GM23338 (cell line): ENCODE data around the gene FAM221A. TPM values are rescaled to one million over a fixed set of nuclear protein-coding genes. Genes with fewer than 3 reads are reported as not detected.

Source experiments
- ATAC-seq: fragments of 200-7000 bp; cut with Tn5 transposase; 3 replicates; pipeline ENCODE4 v1.9.1; 2020
- DNase-seq: peaks from one replicate; pipeline ENCODE4 v3.0.0-alpha.2; 2015; ENCODE audit warnings: low spot score
- H2AFZ ChIP-seq: fragments of 200-600 bp; sonication (generic); 2 replicates; pipeline ENCODE4 v1.8.0; 2016; ENCODE audit warnings: antibody characterized with exemption, mild to moderate bottlenecking, moderate library complexity
- H3F3A ChIP-seq: fragments of 200-600 bp; sonication (generic); replicated peaks from 2 replicates; pipeline ENCODE4 v1.8.0; 2017; ENCODE audit warnings: antibody characterized with exemption, mixed run types, low read depth
- H3K27ac ChIP-seq: fragments of 200-600 bp; sonication (generic); 2 replicates; pipeline ENCODE4 v1.6.1; 2016; ENCODE audit warnings: low read depth
- H3K27me3 ChIP-seq: fragments of 200-600 bp; sonication (generic); 2 replicates; pipeline ENCODE4 v1.8.0; 2016; ENCODE audit warnings: mild to moderate bottlenecking, mixed run types, moderate library complexity; ENCODE audit not compliant: insufficient read depth
- H3K36me3 ChIP-seq: fragments of 200-600 bp; sonication (generic); 2 replicates; pipeline ENCODE4 v1.8.0; 2016; ENCODE audit warnings: mild to moderate bottlenecking; ENCODE audit not compliant: insufficient read depth
- H3K4me1 ChIP-seq: fragments of 200-600 bp; sonication (generic); 2 replicates; pipeline ENCODE4 v1.8.0; 2016; ENCODE audit warnings: mild to moderate bottlenecking, moderate library complexity; ENCODE audit not compliant: insufficient read depth
- H3K4me2 ChIP-seq: fragments of 200-600 bp; sonication (generic); 2 replicates; pipeline ENCODE4 v1.7.1; 2017; ENCODE audit warnings: mixed run types
- H3K4me3 ChIP-seq: fragments of 200-600 bp; sonication (generic); 2 replicates; pipeline ENCODE4 v1.6.1; 2016; ENCODE audit warnings: mixed run types
- H3K79me2 ChIP-seq: fragments of 200-600 bp; sonication (generic); replicated peaks from 2 replicates; pipeline ENCODE4 v1.8.0; 2017; ENCODE audit warnings: mild to moderate bottlenecking; ENCODE audit not compliant: insufficient read depth
- H3K9me2 ChIP-seq: fragments of 200-600 bp; sonication (generic); 2 replicates; pipeline ENCODE4 v1.8.0; 2017; ENCODE audit not compliant: insufficient read depth
- H4K20me1 ChIP-seq: fragments of 200-600 bp; sonication (generic); replicated peaks from 2 replicates; pipeline ENCODE4 v1.8.0; 2017; ENCODE audit warnings: mild to moderate bottlenecking; ENCODE audit not compliant: insufficient read depth
- H3K27ac Mint-ChIP-seq: 2 replicates; pipeline ENCODE4 v1.8.0; 2020; ENCODE audit warnings: inconsistent platforms, mild to moderate bottlenecking, moderate library complexity, mixed read lengths
- H3K27me3 Mint-ChIP-seq: 3 replicates; pipeline ENCODE4 v1.8.0; 2022; ENCODE audit warnings: low read depth, mild to moderate bottlenecking, moderate library complexity, mixed read lengths, inconsistent platforms; ENCODE audit not compliant: insufficient read depth, poor library complexity
- H3K36me3 Mint-ChIP-seq: 3 replicates; pipeline ENCODE4 v1.8.0; 2021; ENCODE audit warnings: low read depth, mild to moderate bottlenecking, inconsistent platforms, moderate library complexity, mixed read lengths
- H3K4me1 Mint-ChIP-seq: 3 replicates; pipeline ENCODE4 v1.8.0; 2020; ENCODE audit warnings: mild to moderate bottlenecking, inconsistent platforms, mixed read lengths
- H3K4me3 Mint-ChIP-seq: 3 replicates; pipeline ENCODE4 v1.8.0; 2021; ENCODE audit warnings: moderate library complexity, mild to moderate bottlenecking, inconsistent platforms, mixed read lengths
- H3K9me3 Mint-ChIP-seq: 3 replicates; pipeline ENCODE4 v1.8.0; 2020; ENCODE audit warnings: moderate library complexity, mild to moderate bottlenecking, inconsistent platforms, mixed read lengths
- CREB1 ChIP-seq: fragments of 250-450 bp; sonication (Bioruptor Pico); IDR thresholded peaks from 2 replicates; pipeline ENCODE4 v1.5.0; 2020; ENCODE audit warnings: low read depth, mild to moderate bottlenecking, moderate library complexity
- CTCF ChIP-seq, 2 experiments: fragments of 200-600 bp in 1 of 2; sonication (generic) in 1 of 2; conservative IDR thresholded peaks; 2 replicates each; pipeline versions ENCODE4 v1.5.1 to v1.6.1; 2016 to 2017; ENCODE audit warnings: antibody characterized with exemption in 2 of 2, low read depth in 2 of 2, mild to moderate bottlenecking in 2 of 2, moderate library complexity in 1 of 2
- EZH2 ChIP-seq: fragments of 200-600 bp; sonication (generic); IDR thresholded peaks from one replicate; pipeline ENCODE4 v1.8.0; 2017; ENCODE audit warnings: antibody characterized with exemption, mild to moderate bottlenecking, low read depth; ENCODE audit not compliant: unreplicated experiment
- EZH2phosphoT487 ChIP-seq: fragments of 200-600 bp; sonication (generic); IDR thresholded peaks from one replicate; pipeline ENCODE4 v1.8.1; 2018; ENCODE audit warnings: antibody characterized with exemption; ENCODE audit not compliant: unreplicated experiment
- JUNB ChIP-seq: IDR thresholded peaks from one replicate; pipeline ENCODE4 v1.6.1; 2016; ENCODE audit warnings: antibody characterized with exemption; ENCODE audit not compliant: unreplicated experiment
- NANOG ChIP-seq: IDR thresholded peaks from 2 replicates; pipeline ENCODE4 v1.6.1; 2016; ENCODE audit warnings: antibody characterized with exemption, borderline replicate concordance
- POLR2AphosphoS5 ChIP-seq: IDR thresholded peaks from 2 replicates; pipeline ENCODE4 v1.6.1; 2016; ENCODE audit warnings: antibody characterized with exemption, low read depth
- STAT1 ChIP-seq: IDR thresholded peaks from one replicate; pipeline ENCODE4 v1.6.1; 2016; ENCODE audit warnings: antibody characterized with exemption; ENCODE audit not compliant: unreplicated experiment
- ZNF114 ChIP-seq: fragments of 250-450 bp; sonication (Bioruptor Pico); IDR thresholded peaks from 2 replicates; pipeline ENCODE4 v1.5.0; 2020; ENCODE audit warnings: mild to moderate bottlenecking, moderate library complexity
- ZNF331 ChIP-seq: fragments of 250-450 bp; sonication (Bioruptor Pico); IDR thresholded peaks from 2 replicates; pipeline ENCODE4 v1.5.0; 2020; ENCODE audit warnings: low read depth, mild to moderate bottlenecking, moderate library complexity
- polyA plus RNA-seq: library from polyadenylated mRNA; unstranded; fragments of >200 nt; fragmentation: Nextera tagmentation; extraction: Ambion mirVana; gene quantifications from 2 replicates; pipeline ENCODE4 v1.2.1, GENCODE V29; 2016
- total RNA-seq: library from RNA; depleted of rRNA; stranded (reverse); fragments of >200 nt; shearing (Covaris generic); gene quantifications from 2 replicates; pipeline ENCODE4 v1.2.3, GENCODE V29; 2014
- TF ChIP-seq, protein P1 (sequence below): fragments of 250-450 bp; sonication (Bioruptor Pico); IDR thresholded peaks from 2 replicates; pipeline ENCODE4 v1.5.0; 2020; ENCODE audit warnings: mild to moderate bottlenecking, moderate library complexity
- TF ChIP-seq, protein P2 (sequence below): IDR thresholded peaks from one replicate; pipeline ENCODE4 v1.6.1; 2018; ENCODE audit warnings: antibody characterized with exemption; ENCODE audit not compliant: unreplicated experiment
- TF ChIP-seq, protein P3 (sequence below): IDR thresholded peaks from 2 replicates; pipeline ENCODE4 v1.6.1; 2016; ENCODE audit warnings: antibody characterized with exemption

FAM221A gene
- total and polyA plus RNA-seq, 2 experiments from 2014 or later, result 31.4 to 35.7 TPM

- Histone ChIP-seq H3F3A (no peaks in the 10 kb centered on the region), H3K27ac (no peak overlapping the region), H3K36me3 (peaks cover 31% of the 10 kb centered on the region), H3K4me1 (peaks cover 6% of the 10 kb centered on the region; the same call in 1 of the 2 replicates), H2AFZ (no peak overlapping the region), H3K4me2 (no peak overlapping the region), H3K9me2 (no peaks in the 10 kb centered on the region), H3K27me3 (no peaks in the 10 kb centered on the region), H3K79me2 (peaks cover 69% of the 10 kb centered on the region), H3K4me3 (no peak overlapping the region), H4K20me1 (peaks cover 16% of the 10 kb centered on the region; the same call in 1 of the 2 replicates)
- Mint-ChIP-seq H3K9me3 (no peaks in the 10 kb centered on the region), H3K4me1 (peaks cover 12% of the 10 kb centered on the region), H3K4me3 (no peak overlapping the region), H3K27ac (no peak overlapping the region), H3K36me3 (peaks cover 68% of the 10 kb centered on the region), H3K27me3 (peaks cover 1% of the 10 kb centered on the region)
- no peak for ATAC-seq
- TF ChIP-seq EZH2 (no peak), STAT1 (no peak), CTCF (conservative IDR thresholded peaks at IDR 0.05; ENCODE audit: low read depth in 2 of 2) (no peak), JUNB (no peak), EZH2phosphoT487 (no peak), POLR2AphosphoS5 (no peak), CREB1 (CRISPR knock-in tag) (no peak), NANOG (no peak), ZNF331 (CRISPR knock-in tag) (no peak), ZNF114 (CRISPR knock-in tag) (no peak)
- TF ChIP-seq, protein P1, sequence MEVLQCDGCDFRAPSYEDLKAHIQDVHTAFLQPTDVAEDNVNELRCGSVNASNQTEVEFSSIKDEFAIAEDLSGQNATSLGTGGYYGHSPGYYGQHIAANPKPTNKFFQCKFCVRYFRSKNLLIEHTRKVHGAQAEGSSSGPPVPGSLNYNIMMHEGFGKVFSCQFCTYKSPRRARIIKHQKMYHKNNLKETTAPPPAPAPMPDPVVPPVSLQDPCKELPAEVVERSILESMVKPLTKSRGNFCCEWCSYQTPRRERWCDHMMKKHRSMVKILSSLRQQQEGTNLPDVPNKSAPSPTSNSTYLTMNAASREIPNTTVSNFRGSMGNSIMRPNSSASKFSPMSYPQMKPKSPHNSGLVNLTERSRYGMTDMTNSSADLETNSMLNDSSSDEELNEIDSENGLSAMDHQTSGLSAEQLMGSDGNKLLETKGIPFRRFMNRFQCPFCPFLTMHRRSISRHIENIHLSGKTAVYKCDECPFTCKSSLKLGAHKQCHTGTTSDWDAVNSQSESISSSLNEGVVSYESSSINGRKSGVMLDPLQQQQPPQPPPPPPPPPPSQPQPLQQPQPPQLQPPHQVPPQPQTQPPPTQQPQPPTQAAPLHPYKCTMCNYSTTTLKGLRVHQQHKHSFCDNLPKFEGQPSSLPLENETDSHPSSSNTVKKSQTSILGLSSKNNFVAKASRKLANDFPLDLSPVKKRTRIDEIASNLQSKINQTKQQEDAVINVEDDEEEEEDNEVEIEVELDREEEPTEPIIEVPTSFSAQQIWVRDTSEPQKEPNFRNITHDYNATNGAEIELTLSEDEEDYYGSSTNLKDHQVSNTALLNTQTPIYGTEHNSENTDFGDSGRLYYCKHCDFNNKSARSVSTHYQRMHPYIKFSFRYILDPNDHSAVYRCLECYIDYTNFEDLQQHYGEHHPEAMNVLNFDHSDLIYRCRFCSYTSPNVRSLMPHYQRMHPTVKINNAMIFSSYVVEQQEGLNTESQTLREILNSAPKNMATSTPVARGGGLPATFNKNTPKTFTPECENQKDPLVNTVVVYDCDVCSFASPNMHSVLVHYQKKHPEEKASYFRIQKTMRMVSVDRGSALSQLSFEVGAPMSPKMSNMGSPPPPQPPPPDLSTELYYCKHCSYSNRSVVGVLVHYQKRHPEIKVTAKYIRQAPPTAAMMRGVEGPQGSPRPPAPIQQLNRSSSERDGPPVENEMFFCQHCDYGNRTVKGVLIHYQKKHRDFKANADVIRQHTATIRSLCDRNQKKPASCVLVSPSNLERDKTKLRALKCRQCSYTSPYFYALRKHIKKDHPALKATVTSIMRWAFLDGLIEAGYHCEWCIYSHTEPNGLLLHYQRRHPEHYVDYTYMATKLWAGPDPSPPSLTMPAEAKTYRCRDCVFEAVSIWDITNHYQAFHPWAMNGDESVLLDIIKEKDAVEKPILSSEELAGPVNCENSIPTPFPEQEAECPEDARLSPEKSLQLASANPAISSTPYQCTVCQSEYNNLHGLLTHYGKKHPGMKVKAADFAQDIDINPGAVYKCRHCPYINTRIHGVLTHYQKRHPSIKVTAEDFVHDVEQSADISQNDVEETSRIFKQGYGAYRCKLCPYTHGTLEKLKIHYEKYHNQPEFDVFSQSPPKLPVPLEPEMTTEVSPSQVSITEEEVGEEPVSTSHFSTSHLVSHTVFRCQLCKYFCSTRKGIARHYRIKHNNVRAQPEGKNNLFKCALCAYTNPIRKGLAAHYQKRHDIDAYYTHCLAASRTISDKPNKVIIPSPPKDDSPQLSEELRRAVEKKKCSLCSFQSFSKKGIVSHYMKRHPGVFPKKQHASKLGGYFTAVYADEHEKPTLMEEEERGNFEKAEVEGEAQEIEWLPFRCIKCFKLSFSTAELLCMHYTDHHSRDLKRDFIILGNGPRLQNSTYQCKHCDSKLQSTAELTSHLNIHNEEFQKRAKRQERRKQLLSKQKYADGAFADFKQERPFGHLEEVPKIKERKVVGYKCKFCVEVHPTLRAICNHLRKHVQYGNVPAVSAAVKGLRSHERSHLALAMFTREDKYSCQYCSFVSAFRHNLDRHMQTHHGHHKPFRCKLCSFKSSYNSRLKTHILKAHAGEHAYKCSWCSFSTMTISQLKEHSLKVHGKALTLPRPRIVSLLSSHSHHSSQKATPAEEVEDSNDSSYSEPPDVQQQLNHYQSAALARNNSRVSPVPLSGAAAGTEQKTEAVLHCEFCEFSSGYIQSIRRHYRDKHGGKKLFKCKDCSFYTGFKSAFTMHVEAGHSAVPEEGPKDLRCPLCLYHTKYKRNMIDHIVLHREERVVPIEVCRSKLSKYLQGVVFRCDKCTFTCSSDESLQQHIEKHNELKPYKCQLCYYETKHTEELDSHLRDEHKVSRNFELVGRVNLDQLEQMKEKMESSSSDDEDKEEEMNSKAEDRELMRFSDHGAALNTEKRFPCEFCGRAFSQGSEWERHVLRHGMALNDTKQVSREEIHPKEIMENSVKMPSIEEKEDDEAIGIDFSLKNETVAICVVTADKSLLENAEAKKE, result no peak
- TF ChIP-seq, protein P2, sequence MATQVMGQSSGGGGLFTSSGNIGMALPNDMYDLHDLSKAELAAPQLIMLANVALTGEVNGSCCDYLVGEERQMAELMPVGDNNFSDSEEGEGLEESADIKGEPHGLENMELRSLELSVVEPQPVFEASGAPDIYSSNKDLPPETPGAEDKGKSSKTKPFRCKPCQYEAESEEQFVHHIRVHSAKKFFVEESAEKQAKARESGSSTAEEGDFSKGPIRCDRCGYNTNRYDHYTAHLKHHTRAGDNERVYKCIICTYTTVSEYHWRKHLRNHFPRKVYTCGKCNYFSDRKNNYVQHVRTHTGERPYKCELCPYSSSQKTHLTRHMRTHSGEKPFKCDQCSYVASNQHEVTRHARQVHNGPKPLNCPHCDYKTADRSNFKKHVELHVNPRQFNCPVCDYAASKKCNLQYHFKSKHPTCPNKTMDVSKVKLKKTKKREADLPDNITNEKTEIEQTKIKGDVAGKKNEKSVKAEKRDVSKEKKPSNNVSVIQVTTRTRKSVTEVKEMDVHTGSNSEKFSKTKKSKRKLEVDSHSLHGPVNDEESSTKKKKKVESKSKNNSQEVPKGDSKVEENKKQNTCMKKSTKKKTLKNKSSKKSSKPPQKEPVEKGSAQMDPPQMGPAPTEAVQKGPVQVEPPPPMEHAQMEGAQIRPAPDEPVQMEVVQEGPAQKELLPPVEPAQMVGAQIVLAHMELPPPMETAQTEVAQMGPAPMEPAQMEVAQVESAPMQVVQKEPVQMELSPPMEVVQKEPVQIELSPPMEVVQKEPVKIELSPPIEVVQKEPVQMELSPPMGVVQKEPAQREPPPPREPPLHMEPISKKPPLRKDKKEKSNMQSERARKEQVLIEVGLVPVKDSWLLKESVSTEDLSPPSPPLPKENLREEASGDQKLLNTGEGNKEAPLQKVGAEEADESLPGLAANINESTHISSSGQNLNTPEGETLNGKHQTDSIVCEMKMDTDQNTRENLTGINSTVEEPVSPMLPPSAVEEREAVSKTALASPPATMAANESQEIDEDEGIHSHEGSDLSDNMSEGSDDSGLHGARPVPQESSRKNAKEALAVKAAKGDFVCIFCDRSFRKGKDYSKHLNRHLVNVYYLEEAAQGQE, result no peak
- TF ChIP-seq, protein P3, sequence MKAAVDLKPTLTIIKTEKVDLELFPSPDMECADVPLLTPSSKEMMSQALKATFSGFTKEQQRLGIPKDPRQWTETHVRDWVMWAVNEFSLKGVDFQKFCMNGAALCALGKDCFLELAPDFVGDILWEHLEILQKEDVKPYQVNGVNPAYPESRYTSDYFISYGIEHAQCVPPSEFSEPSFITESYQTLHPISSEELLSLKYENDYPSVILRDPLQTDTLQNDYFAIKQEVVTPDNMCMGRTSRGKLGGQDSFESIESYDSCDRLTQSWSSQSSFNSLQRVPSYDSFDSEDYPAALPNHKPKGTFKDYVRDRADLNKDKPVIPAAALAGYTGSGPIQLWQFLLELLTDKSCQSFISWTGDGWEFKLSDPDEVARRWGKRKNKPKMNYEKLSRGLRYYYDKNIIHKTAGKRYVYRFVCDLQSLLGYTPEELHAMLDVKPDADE, result no peak
- no peak for DNase-seq
Observed at GRCh38 chr7:23687011-23687410, 7.0 kb downstream of the FAM221A start.
